Loucy (cell line): ENCODE results near the gene ARIH2.

Experiments
- H2AFZ ChIP-seq: fragments of 200-600 bp; sonication (generic); 2 replicates; pipeline ENCODE4 v1.6.0; 2016; ENCODE audit warnings: antibody characterized with exemption, mild to moderate bottlenecking, low read length, moderate library complexity
- H3F3A ChIP-seq: fragments of 200-600 bp; 2 replicates; pipeline ENCODE4 v1.6.0; 2016; ENCODE audit warnings: antibody characterized with exemption, low read depth, mild to moderate bottlenecking
- H3K27me3 ChIP-seq: fragments of 200-600 bp; sonication (generic); 2 replicates; pipeline ENCODE4 v1.6.1; 2014; ENCODE audit warnings: low read length, mild to moderate bottlenecking; ENCODE audit not compliant: insufficient read depth, poor library complexity, severe bottlenecking
- H3K36me3 ChIP-seq: fragments of 200-600 bp; sonication (generic); 2 replicates; pipeline ENCODE4 v1.6.1; 2016; ENCODE audit warnings: low read length; ENCODE audit not compliant: insufficient read depth
- H3K4me1 ChIP-seq: fragments of 200-600 bp; sonication (generic); 2 replicates; pipeline ENCODE4 v1.5.1; 2014; ENCODE audit warnings: low read length, mild to moderate bottlenecking; ENCODE audit not compliant: insufficient read depth, poor library complexity, severe bottlenecking
- H3K4me2 ChIP-seq: fragments of 200-600 bp; sonication (generic); 2 replicates; pipeline ENCODE4 v1.6.0; 2014; ENCODE audit warnings: antibody characterized with exemption, low read length, low read depth, mild to moderate bottlenecking; ENCODE audit not compliant: poor library complexity, severe bottlenecking
- H3K4me3 ChIP-seq: fragments of 200-600 bp; sonication (generic); 2 replicates; pipeline ENCODE4 v1.5.1; 2014; ENCODE audit warnings: low read length, mild to moderate bottlenecking, mixed read lengths; ENCODE audit not compliant: poor library complexity, severe bottlenecking
- H3K79me2 ChIP-seq: fragments of 200-600 bp; sonication (generic); 2 replicates; pipeline ENCODE4 v1.6.1; 2014; ENCODE audit warnings: low read length; ENCODE audit not compliant: insufficient read depth
- H3K9ac ChIP-seq: fragments of 200-600 bp; sonication (generic); 2 replicates; pipeline ENCODE4 v1.6.0; 2014; ENCODE audit warnings: mild to moderate bottlenecking, low read depth, low read length, moderate library complexity; ENCODE audit not compliant: poor library complexity, severe bottlenecking
- H3K9me2 ChIP-seq: fragments of 200-600 bp; sonication (generic); replicated peaks from 2 replicates; pipeline ENCODE4 v1.6.1; 2016; ENCODE audit warnings: low read depth, low read length, mixed read lengths
- H3K9me3 ChIP-seq: fragments of 200-600 bp; sonication (generic); 2 replicates; pipeline ENCODE4 v1.6.1; 2014; ENCODE audit warnings: mild to moderate bottlenecking, antibody characterized with exemption, low read length, low read depth; ENCODE audit not compliant: insufficient read depth
- H4K20me1 ChIP-seq: fragments of 200-600 bp; sonication (generic); 2 replicates; pipeline ENCODE4 v1.6.0; 2014; ENCODE audit warnings: antibody characterized with exemption, low read length, mild to moderate bottlenecking; ENCODE audit not compliant: insufficient read depth, poor library complexity, severe bottlenecking
- EZH2phosphoT487 ChIP-seq: fragments of 200-600 bp; IDR thresholded peaks from 2 replicates; pipeline ENCODE4 v1.6.1; 2018; ENCODE audit warnings: antibody characterized with exemption, mild to moderate bottlenecking, moderate library complexity, borderline replicate concordance
- TF ChIP-seq, protein P1 (sequence below): fragments of 200-600 bp; sonication (generic); conservative IDR thresholded peaks from 2 replicates; pipeline ENCODE4 v1.5.1; 2014; ENCODE audit warnings: mild to moderate bottlenecking, antibody characterized with exemption, low read length

Gene ARIH2

GRCh38 chr3:48945891-48946549 lies 27.4 kb downstream of the ARIH2 start:
- no peak for TF ChIP-seq EZH2phosphoT487
- TF ChIP-seq, protein P1, sequence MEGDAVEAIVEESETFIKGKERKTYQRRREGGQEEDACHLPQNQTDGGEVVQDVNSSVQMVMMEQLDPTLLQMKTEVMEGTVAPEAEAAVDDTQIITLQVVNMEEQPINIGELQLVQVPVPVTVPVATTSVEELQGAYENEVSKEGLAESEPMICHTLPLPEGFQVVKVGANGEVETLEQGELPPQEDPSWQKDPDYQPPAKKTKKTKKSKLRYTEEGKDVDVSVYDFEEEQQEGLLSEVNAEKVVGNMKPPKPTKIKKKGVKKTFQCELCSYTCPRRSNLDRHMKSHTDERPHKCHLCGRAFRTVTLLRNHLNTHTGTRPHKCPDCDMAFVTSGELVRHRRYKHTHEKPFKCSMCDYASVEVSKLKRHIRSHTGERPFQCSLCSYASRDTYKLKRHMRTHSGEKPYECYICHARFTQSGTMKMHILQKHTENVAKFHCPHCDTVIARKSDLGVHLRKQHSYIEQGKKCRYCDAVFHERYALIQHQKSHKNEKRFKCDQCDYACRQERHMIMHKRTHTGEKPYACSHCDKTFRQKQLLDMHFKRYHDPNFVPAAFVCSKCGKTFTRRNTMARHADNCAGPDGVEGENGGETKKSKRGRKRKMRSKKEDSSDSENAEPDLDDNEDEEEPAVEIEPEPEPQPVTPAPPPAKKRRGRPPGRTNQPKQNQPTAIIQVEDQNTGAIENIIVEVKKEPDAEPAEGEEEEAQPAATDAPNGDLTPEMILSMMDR, result no peak
- Histone ChIP-seq H3F3A (no peaks in the 10 kb centered on the region), H3K9me2 (no peaks in the 10 kb centered on the region), H3K4me1 (no peaks in the 10 kb centered on the region), H3K79me2 (peaks cover 11% of the 10 kb centered on the region), H3K9ac (no peak overlapping the region), H3K36me3 (no peaks in the 10 kb centered on the region; the same call in 1 of the 2 replicates), H3K4me2 (no peak overlapping the region), H3K9me3 (no peaks in the 10 kb centered on the region), H4K20me1 (peaks cover 3% of the 10 kb centered on the region), H2AFZ (no peak overlapping the region), H3K27me3 (no peaks in the 10 kb centered on the region), H3K4me3 (no peak overlapping the region)

GRCh38 chr3:48949376-48949717 lies 30.7 kb downstream of the ARIH2 start:
- peaks cover 5% of the 10 kb centered on the region for H3K79me2 ChIP-seq
- no peak overlapping the region for H3K9ac ChIP-seq
- no peaks in the 10 kb centered on the region; the same call in 1 of the 2 replicates for H3K36me3 ChIP-seq
- H3K9me2 ChIP-seq, result no peaks in the 10 kb centered on the region
- H2AFZ ChIP-seq, result no peak overlapping the region
- no peak overlapping the region for H3K4me3 ChIP-seq
- H4K20me1 ChIP-seq, result peaks cover 3% of the 10 kb centered on the region
- H3K4me1 ChIP-seq, result no peaks in the 10 kb centered on the region
- H3K27me3 ChIP-seq, result no peaks in the 10 kb centered on the region
- TF ChIP-seq EZH2phosphoT487, result no peak
- TF ChIP-seq, protein P1, result no peak
- H3F3A ChIP-seq, result no peaks in the 10 kb centered on the region
- no peaks in the 10 kb centered on the region for H3K9me3 ChIP-seq
- no peak overlapping the region for H3K4me2 ChIP-seq

GRCh38 chr3:48950051-48950450 lies 31.4 kb downstream of the ARIH2 start:
- Histone ChIP-seq H3K4me2 (no peak overlapping the region), H3K9me3 (no peaks in the 10 kb centered on the region), H3K9ac (no peak overlapping the region), H3K4me1 (no peaks in the 10 kb centered on the region), H3K36me3 (no peaks in the 10 kb centered on the region; the same call in 1 of the 2 replicates), H3F3A (no peaks in the 10 kb centered on the region), H3K27me3 (no peaks in the 10 kb centered on the region), H2AFZ (no peak overlapping the region), H3K79me2 (no peaks in the 10 kb centered on the region; the same call in 1 of the 2 replicates), H4K20me1 (peaks cover 3% of the 10 kb centered on the region), H3K9me2 (no peaks in the 10 kb centered on the region), H3K4me3 (no peak overlapping the region)
- TF ChIP-seq, protein P1, result no peak
- no peak for TF ChIP-seq EZH2phosphoT487
